Measurements from ENCODE around the gene NGRN. TPM values are rescaled to one million over a fixed set of nuclear protein-coding genes. Genes with fewer than 3 reads are reported as not detected.

Gene NGRN
- total RNA-seq, 2 donors from 2014 or later = 22.8 to 36.5 TPM

Other genes with a start within 250 kb of the NGRN start
- 10 to 100 TPM; 94.3 to 96.4 TPM for gene IDH2, start 163.2 kb upstream of the NGRN start, total RNA-seq
- 1 to 10 TPM; 9.2 to 9.7 TPM for gene SEMA4B, start 64.3 kb upstream of the NGRN start, total RNA-seq
- gene CIB1, start 31.7 kb upstream of the NGRN start, total RNA-seq = 100 to 1,000 TPM in 1 of 2 donors, 10 to 100 TPM in 1; 86.1 to 119 TPM
- 10 to 100 TPM in 1 of 2 donors, 1 to 10 TPM in 1; 9.6 to 10.0 TPM for gene GDPGP1, start 31.5 kb upstream of the NGRN start, total RNA-seq
- under 1 TPM in 1 of 2 donors, not detected in 1; 0.36 TPM for gene TTLL13, start 16.1 kb upstream of the NGRN start, total RNA-seq
- gene ZNF774, start 86.6 kb downstream of the NGRN start, total RNA-seq = 1 to 10 TPM; 1.3 to 1.4 TPM
- gene IQGAP1, start 122.6 kb downstream of the NGRN start, total RNA-seq = 100 to 1,000 TPM; 222 to 382 TPM

Measured in natural killer cell treated with Interleukin-12 subunit alpha and Interleukin-12 subunit beta and Interleukin-15 and Interleukin-18, amount 100 ng/mL, for 72 hours (primary cell).